Astrocyte (in vitro differentiated cells and primary cell): ENCODE data around the gene SULF2.

Source experiments
- CTCF ChIP-seq: IDR thresholded peaks from 2 replicates; pipeline ENCODE4 v1.5.1; 2011; ENCODE audit warnings: low read depth, mild to moderate bottlenecking, inconsistent platforms, low read length, moderate library complexity; ENCODE audit not compliant: insufficient read depth
- EZH2 ChIP-seq: IDR thresholded peaks from 2 replicates; pipeline ENCODE4 v1.6.1; 2012; ENCODE audit warnings: mild to moderate bottlenecking, low read length, inconsistent platforms; ENCODE audit not compliant: insufficient read depth

- TF ChIP-seq CTCF (no peak), EZH2 (no peak)
These were observed 109.0 kb downstream of the SULF2 start for GRCh38 chr20:47676219-47676721.
